HG03280 (cell line): ENCODE measurements around the gene LNX1.

Source experiments
- ATAC-seq: cut with Tn5 transposase; IDR thresholded peaks from one replicate; pipeline ENCODE4 v1.9.1; 2021; ENCODE audit warnings: mild to moderate bottlenecking, moderate library complexity; ENCODE audit not compliant: unreplicated experiment

Gene LNX1

DNA sequence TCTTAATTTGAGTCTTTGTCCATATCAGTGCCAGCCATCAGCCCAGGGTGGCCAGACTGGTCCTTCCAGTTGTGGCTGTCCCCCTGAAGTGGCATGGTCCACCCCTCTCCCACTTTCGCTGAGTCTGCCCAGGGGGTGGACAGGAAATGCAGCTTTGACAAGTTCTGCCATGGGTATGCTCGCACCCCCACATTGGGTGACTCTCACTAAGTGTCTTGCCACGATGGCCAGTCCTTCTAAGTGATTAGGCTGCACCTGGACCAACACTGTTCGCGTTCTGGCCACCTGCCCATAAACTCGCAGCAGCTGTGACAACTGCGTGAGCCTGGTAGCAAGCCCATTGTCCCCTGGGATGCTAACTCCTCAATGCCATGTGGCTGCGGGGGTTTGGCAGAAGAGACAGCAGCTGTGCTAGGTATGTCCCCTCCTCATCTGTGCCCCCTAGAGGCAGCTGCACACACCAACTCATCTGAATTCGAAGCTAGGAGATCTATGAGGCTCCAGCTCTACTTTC lies 10.0 kb upstream of the LNX1 start:
- peak; percentile 61 for ATAC-seq

DNA sequence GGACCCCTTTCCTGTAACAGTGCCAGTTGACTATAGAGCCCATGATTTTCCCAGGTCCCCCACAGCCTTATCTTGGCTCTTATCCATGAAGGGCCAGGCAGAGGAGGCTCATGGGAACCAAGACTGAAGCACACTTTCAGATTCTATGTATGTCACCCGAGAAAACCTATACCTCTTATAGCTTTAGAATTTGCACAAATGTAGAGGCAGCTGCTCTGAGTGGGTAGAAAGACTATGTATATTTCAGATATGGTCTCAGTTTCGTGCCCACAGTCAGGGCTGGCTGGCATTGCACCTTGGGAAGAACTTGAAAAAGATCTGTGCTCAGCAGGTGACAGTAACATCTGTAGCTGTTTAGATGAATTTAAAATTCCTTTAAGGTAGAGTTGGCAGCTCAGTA lies 8.3 kb upstream of the LNX1 start:
- peak; percentile 61 for ATAC-seq

DNA sequence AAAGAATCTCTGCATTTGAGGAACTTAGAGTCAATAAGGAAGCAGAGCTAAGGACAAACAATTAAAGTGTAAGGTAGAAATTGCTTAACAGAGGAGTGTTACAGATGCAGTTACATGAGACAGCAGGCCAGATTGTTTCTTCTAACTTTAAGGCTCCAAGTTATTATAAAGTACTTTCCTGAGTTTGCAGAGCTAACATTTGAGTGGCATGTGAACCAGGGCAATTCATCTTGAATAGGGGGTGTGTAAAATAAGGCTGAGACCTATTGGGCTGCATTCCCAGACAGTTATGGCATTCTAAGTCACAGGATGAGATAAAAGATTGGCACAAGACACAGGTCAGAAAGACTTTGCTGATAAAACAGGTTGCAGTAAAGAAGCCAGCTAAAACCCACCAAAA lies 7.6 kb upstream of the LNX1 start:
- no peak for ATAC-seq

DNA sequence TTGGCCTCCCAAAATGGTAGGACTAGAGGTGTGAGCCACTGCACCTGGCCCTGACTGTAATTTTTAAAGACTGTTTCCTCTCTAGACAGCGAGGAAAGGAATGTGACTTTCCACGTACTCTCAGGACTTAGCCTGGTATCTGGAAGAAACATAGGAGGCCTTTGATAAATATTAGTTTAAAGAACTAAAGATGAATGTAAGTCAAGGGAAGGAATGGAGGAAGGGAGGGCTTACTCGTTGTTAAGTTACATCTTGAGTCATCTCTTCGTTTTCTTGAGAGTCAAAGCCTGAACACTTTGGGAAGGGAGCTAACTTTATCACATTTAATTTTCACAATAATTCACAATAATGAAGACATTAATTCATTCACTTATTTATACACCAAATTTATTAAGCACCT lies 7.2 kb upstream of the LNX1 start:
- no peak for ATAC-seq

DNA sequence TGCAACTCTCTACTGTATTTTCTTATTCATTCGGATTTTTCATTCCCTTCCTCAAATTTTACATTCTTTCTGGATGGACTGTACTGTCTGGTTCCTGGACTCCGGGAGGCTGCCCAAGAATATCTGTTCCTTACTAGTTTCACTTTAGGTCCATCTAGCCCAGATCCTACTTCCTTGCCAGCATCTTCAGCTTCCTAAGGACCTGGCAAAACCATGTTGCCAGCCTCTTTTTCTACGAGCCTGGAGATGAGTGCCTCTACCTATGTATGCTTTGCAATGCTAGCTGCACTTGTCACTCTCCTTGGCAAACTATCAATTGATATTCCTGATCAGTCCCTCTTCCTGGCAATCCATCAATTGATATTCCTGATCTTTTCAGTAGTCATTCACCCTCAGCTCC lies 5.6 kb upstream of the LNX1 start:
- no peak for ATAC-seq

DNA sequence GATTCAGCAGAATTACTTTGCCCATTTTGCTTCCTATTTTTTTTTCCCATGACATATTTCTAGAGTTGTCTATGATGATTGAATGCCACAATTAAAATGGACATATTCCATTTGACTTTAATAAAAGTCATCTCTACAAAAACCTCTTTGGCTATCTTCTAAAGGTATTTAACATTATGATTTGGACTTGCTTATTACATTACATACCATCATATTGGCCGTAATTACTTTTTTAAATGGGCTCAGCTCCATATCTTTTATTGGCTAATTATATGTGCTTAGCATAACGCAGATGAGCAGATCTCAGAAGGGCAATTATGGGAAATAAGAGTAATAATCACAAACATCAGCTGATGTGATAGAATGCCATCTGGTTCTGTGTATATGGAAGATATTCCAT lies 4.5 kb upstream of the LNX1 start:
- ATAC-seq = no peak

DNA sequence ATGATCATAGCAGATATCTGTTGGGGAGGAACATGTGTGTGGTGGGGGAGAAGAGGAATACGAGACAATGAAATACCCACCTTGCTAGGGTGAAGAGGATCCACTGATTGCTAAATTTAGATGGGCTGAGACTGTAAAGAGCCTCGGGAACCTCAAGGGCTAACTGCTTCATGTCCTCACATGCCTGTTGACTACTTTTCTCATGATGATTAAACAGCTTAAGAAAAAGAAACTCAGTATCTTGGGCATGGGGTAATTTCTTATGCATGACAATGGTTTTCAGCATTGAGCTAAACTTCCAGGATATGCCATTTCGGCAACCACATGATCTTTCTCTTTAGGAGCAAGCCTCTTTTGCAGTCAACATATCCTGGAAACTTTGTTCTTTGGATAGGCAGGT lies 3.9 kb upstream of the LNX1 start:
- ATAC-seq = no peak

DNA sequence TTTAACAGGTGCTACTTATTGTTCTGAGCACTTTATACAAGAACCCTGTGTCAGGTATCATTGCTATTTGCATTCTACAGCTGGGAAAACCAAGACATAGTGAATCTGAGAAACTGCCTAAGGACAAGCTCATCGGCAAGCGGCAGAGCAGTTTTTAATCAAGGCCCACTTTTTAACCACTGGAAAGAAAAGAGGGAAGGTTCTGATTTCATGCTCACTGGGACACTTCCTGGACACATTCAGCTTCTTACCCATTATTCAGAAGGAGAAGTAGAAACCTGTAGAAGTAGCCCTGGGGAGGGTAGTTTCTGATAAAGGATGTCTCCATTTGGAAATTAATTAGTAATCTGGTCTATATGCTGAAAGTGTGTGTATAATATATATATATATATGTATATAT lies 2.5 kb upstream of the LNX1 start:
- ATAC-seq = no peak

DNA sequence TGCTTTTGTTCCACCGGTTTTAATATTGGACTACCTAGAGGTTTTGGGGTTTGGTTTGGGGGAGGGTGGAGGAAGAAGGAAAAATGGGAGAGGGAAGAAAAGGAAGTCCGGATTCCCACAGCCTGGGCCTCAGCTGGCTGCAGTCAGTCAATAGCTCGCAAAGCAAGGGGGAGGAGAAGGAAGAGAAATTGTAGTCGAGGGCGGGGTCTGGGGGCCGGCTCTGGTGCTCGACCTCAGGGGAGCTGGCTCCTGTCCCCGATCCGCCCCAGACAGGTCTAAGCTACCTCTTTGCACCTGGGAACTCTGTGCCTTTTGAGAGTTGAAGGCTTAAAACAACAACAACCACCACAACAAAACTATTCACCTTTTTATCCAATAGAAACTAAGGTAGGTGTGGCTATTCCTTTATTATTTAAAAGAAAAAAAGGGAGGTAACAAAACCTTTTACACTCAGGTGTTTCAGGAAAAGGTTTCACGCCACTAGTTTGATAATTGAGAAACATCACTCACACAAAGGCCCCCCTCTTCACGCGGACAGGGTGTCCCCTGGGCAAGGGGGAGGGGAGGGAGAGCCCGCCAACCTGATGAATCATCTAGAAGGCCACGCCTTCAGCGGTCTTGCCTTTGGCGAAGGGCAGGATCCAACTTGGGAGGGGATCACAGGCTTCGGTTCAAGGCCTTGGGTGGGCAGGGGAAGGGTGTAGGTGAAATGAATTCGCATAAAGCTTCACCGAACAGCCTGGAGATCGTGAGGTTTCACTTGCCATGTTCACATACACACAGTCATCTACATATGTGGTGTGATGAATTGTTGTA lies 1.6 kb upstream of the LNX1 start:
- no peak for ATAC-seq

DNA sequence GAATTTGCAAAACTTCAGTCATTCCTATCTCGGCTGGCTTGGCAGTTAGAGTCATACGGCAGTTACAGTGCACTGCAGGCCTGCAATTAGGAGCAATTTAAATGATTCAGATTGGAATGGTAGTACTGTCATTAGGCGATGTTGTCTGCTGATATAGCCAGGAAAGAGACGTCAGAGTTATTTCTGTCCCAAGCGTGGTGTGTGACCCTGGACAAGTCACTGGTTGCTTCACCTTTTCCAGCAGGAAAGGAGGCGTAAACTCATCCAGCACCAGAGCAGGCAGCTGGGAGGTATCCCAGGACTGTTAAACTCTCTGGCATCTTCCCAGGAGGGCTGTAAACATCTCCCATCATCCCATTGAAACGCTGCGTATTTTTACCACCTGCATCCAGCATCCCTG lies 836 bp upstream of the LNX1 start:
- ATAC-seq = no peak

DNA sequence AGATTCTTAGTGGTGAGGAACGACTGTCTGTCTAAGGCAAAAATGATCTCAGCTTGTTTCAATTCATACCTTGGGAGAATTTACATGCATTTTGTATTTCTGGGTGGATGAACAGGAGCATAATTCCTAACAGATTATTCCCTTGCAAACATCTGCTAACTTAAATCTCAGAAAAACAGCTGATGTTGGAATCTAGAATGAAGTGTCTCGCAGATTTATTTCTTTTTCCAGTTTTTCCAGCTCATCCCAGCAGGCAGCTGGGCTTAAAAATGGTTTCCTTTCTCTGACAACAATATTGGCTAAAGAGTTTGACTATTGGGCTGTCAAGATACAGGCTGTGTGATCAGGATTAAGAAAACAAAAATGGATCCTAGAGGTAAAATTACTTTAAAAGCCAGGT lies 1.1 kb downstream of the LNX1 start:
- ATAC-seq = no peak

DNA sequence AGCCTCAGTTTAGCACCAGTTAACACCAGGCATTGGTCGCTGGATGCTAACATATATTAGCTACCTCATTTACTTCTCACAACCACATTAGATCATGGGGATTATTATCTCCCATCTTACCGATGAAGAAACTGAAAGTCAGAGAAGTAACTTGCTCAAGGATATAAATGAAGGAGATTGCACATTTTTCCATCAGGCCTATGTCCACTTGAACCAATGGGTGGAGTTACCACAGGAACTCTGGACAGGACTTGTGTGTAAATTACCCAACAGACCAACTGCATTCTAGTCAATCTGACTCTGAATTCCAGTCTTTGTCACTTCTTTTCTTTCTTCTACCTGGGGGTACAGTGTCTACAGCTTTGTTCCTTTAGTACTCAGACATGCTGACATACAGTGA lies 1.8 kb downstream of the LNX1 start:
- no peak for ATAC-seq

DNA sequence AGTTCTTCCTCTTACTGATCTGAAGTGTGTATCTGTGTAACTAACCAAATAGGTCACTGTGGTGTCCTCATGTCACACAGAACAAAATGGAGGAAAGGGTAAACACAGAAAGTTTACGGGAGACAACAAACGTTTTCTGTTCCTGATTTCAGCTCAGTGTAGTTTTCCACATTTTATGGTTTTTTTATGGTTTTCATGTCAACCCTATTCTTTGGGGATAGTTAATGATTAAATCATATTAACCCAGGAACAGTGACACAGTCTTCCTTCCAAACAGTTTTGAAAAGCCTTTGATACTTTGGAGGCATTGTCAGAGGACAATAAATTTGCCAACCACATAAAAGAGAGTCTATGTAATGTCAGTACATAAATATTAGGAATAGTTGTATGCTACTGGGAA lies 4.2 kb downstream of the LNX1 start:
- no peak for ATAC-seq

DNA sequence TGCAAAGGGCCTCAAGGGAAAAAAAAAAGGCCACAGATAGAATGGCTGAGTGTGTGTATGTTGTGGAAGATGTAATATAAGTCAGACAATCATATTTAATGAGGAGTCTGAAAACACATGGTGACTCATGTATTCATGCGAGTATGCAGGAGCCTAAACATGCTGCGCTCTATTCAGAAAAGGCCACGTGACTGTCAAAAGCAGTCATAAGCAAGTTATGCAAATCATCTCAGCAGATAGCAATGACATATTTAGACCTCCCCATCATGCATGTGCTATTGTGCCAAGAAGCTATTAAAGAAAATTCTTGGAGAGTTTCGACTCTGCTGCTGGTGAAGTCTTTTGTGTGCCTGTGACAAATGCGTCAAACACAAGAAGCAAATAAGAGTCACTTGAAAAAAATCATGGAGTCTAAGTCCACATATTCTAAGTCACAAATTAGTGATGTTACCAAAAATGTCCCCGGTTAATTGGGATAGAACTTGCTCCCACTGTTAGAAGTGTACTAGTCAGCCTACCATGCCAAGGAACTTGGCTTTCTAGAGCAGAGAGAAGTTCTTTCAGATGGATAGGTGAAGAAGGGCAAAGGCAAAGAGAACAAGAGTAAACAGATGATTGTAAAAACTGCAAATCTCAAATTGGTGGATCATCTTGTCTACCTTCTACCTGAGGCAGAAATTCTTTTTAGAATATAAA lies 5.0 kb downstream of the LNX1 start:
- ATAC-seq = no peak

DNA sequence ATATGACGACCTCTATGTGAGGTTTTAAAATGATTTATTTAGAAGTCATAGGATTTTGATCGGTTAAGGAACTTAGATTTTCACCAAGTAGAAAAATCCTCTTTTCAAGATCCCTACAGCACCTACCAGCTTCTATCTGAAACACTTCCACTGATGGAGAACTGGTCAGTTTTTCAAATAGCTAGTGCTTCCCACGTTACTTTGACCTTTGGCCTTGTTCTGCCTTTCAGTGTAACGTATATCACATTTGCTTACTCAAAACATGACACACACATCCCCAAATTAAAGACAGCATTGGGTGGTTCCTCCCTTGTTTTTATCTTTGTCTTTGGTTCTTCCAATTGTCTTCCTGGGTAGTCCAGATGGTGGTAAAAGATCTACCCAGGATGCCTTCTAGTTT lies 6.6 kb downstream of the LNX1 start:
- ATAC-seq = no peak

DNA sequence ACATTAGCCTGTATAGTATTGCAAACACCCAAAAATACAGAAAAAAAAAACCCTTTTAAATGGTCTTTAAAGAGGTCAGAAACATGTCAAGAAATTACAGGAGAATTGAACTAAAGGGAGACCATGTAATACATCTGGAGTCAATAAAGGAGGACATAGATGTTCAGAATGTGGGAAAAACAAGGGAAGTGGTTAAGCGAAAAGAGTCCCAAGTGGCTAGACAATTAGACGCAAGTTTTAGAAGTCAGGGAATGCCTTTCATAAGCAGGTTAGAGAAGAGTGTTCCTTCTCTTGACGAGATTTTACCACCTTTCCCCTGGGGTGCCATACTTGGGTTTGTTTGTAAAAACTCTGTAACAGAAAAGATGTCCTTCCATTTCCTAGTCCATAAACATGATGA lies 7.8 kb downstream of the LNX1 start:
- no peak for ATAC-seq

DNA sequence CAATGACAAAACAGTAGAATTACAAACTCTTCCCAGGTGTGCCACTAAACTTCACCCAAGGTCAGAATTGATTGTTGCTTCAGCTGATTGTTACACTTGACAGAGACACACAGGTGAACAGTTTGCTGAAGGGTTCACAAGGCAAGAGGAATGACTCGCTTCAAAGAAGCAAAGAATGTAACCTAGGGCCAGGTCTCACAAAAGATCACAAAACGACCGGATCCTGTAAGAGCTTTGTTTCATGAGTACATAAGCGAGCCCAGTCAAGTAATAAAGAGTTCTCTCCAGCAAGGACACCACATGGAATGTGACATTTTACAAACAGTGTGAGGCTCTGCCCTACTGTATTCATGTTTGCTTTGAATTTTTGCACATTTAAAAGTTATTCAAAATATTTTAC lies 9.1 kb downstream of the LNX1 start:
- no peak for ATAC-seq

DNA sequence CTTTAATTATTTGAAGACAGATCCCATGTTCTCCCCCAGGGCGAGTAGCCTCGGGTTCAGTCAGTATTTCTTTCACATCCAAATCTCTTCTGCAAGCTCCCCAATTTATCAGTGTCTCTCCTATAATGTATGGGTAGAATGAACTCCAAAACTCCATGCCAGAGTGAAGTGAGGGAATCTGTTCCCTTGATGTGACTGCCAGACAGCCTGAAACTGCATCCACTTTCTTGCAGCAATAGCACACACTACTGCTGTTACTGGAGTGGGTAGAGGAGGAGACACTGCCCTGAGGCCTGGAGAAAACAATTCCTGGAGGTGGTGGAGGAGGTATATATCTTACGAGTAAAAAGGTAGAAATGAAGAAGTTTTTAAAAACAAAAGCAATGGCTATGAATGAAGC lies 11.0 kb downstream of the LNX1 start:
- ATAC-seq = no peak

DNA sequence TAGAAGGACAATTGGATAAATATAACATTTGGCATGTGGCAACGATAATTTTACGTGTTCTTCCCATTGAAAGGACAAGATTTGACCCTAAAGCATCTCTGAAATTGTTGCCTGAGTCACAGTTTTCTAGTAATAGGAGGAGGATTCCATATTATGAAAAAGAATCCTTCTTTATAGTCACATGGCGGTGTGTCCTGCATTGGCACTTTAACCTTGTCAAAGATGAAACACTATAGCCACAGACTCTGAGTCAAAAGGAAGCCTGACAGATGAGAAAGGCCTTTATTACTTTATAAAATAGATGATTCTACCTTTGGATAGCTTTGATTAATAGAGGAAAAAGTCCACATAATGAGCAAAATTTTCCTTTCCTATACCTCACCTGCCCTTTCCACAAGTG lies 11.5 kb downstream of the LNX1 start:
- ATAC-seq = no peak

DNA sequence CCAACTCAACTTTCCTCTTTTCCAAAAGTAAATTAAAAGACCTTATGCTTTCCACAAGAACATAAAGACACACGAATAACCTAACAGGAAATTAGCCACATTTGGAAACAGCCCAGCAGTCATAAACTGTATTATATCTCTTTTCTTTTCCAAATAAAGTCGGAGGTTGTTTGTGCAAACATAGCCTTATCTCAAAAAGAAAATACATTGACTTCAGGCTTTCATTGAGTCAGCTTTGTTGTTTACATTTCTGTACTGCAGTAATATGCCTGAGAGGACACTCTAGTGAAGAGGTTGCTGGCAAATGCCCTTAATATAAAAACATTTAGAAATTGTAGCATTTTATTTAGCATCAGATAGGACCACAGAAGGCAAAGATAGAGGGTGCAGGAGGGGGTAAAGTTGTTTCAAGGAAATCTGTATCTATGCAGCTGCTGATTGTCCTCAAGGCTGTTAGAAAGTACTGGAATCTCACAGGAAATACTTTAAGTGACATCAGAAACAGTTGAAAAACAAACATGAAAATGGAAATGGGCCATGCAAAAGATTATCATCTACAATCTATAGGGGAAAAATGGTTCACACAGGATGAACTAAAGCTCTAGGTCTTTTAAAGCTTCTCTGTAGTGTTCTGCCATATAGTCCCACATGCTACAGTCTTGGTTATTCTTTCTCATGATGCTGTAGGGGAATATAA lies 14.5 kb downstream of the LNX1 start:
- ATAC-seq = no peak

DNA sequence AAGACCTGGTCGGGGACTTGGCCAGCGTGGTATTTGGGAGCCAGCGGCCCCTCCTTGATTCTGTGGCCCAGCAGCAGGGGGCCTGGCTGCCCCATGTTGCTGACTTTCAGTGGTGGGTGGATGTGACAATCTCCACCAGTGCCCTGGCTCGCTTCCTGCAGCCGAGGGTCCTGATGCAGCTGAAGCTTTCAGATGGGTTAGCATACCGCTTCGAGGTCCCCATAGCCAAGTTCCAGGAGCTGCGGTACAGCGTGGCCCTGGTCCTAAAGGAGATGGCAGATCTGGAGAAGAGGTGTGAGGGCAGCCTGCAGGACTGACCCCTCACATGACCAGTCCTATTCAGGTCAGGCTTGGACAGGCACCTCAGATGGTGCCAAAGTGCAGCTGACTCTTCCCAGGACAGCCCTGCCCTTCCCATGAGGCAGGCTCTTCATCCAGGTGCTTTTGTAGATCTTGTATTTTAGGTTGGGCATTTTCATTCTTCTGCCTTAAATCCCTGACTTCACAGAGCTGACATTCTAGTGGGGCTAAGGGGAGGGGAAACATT lies 15.1 kb downstream of the LNX1 start:
- no peak for ATAC-seq

DNA sequence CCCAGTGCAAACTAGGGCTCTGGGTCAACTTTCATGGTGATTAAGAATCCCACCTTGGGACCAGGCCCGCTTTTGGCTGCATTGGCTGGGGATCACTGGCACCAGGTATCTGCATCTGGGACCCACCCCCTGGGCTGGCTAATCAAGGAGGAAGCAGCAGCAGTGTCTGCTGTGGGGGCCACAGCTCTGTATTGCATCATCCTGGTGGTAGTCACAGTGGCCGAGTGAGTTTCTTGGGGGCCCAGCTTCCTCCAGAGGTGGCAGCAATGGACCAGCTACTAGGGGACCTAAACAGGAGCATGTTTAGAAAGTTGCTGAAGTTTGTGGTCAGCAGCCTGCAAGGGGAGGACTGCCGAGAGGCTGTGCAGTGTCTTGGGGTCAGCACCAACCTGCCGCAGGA lies 15.7 kb downstream of the LNX1 start:
- no peak for ATAC-seq
